ENCODE data around the gene GJC2.

GJC2 gene

GRCh38 chr1:228112167-228112566 lies 37.6 kb upstream of the GJC2 start:
- no peak for DNase-seq (ENCODE audit: insufficient read length, low spot score)
- FAIRE-seq = no peak

DNA sequence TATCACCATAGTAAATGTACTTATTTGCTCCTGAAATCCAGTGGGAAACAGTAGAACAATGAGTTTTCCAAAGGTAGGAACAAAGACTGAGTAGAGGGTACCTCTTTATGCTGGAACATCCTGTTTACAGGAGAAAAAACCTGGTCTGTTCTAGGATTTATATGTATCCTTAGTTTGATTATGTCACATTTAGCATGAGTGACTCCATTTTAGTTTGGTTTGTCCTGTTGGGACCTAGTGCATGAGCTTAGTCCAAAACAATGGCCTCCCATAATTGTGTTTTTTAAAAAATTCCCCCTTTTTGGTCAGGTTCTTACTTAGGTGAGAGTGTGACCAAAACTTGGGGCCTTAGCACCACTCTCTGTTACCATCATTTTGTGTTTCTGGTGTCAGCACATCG lies 37.1 kb upstream of the GJC2 start:
- FAIRE-seq = no peak

GRCh38 chr1:228114827-228115226 lies 34.9 kb upstream of the GJC2 start:
- DNase-seq (ENCODE audit: insufficient read length, low spot score) (no peak), FAIRE-seq (no peak)

More for the DNA sequence above, 37.1 kb upstream of the GJC2 start:
- no peak for DNase-seq (ENCODE audit: insufficient read length, low spot score)

GRCh38 chr1:228117335-228117734 lies 32.4 kb upstream of the GJC2 start:
- no peak for FAIRE-seq
- DNase-seq (ENCODE audit: insufficient read length, low spot score) = no peak

DNA sequence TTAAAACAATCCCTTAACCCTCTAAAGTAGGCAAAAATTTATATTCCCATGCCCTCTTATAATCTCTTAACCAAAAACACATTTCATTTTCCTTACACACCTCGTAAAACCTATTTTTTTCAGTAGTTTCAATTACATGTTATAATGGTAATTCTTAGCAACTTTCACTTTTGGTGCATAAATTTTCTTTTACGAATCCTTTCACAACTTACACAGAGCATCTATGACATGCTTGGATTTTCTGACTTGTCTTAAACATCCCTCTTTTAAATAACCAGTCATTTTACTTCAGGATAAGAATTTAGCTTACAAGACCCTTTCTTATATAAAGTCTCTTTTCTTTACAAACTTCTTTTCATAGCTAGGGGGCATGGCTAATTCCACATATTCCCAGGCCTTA lies 31.7 kb upstream of the GJC2 start:
- FAIRE-seq = no peak
- no peak for DNase-seq (ENCODE audit: insufficient read length, low spot score)

- FAIRE-seq (no peak), DNase-seq (ENCODE audit: insufficient read length, low spot score) (no peak)
Observed at GRCh38 chr1:228120351-228120750, 29.4 kb upstream of the GJC2 start.

DNA sequence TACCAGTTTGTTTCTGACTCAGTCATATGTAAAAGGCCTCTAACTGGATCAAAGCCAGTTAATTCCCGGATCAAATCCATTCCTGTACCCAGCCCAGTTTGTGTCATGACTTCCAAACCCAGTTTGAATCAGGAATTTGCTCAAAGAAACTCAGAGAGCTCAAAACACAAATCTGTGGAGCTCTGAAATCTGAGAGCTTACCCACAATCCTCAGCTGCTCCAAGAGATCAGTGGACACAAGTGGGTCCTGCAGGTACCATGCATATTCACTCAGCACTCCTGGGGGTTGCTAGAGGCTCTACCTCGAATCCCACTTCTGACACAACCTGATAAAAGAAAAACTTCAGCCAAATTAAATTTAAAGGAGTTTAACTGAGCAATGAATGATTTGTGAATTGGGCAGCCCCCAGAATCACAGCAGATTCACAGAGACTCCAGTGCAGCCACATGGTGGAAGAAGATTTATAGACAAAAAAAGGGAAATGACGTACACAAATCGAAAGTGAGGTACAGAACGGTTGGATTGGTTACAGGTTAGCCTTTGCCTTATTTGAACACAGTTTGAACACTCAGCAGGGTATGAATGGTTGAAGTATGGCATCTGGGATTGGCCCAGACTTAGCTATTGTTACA lies 28.8 kb upstream of the GJC2 start:
- DNase-seq (ENCODE audit: insufficient read length, low spot score) = no peak
- no peak for FAIRE-seq

GRCh38 chr1:228122921-228123441 lies 26.7 kb upstream of the GJC2 start:
- DNase-seq (ENCODE audit: insufficient read length, low spot score) (no peak), FAIRE-seq (no peak)

DNA sequence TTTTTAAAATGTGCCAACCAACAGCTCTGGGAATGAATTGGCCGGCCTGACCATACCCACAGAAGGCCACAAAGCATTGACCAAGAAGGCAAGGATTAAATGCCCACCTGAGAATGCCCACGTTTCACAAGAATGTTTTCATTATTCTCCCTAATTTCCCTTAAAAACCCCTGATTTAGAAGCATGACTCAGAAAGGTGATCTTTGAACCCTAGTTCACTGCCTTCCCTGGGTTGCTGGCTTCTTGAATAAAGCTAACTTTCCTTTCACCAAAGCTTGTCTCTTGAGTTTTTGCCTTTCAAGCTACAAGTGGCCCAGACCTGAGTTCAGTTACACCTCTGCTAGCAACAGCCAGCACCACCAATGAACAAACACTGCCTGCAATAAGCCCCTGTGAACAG lies 26.2 kb upstream of the GJC2 start:
- FAIRE-seq = no peak
- DNase-seq (ENCODE audit: insufficient read length, low spot score) = no peak

DNA sequence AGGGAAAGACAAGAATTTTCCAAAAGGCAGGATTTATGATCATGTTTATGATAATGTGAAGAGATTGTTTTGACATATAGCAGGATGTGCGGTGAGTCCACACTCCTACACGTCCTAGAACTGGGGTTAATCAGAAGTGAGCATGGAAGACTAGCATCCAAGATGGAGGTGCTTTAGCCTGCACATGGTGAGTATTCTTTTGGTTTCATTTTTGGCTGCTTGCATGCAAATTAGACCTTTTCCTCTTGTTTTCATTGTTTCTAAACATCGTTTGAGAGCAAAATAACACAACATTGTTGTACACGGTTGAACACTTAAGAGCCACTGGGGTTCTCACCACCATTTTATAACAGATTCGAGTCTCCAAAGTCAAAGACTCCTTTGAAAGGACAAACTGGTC lies 24.5 kb upstream of the GJC2 start:
- FAIRE-seq = no peak
- no peak for DNase-seq (ENCODE audit: insufficient read length, low spot score)

DNA sequence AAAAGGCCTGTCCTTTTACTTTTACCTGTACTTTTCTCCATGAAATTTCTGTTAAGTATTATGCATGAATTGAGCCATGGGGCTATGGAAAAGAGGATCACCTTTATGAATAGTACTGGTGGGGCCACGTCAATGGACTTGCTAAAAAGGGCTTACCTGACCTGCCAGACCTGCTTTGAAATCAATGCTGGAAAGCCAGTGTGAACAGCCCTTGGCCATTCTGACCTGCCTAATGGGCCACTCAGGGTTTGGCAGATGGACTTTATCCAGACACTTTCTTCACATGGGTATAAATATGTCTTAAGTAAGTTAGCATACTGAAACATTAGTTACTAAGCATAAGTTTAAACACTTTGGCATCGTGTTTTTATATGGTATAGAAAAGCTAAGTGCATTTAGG lies 18.0 kb upstream of the GJC2 start:
- FAIRE-seq (no peak), DNase-seq (ENCODE audit: insufficient read length, low spot score) (no peak)

- no peak for FAIRE-seq
- DNase-seq (ENCODE audit: insufficient read length, low spot score) = no peak
Observed at GRCh38 chr1:228134591-228134990, 15.1 kb upstream of the GJC2 start.

- FAIRE-seq (no peak), DNase-seq (ENCODE audit: insufficient read length, low spot score) (no peak)
Observed at GRCh38 chr1:228136901-228137300, 12.8 kb upstream of the GJC2 start.

- DNase-seq (ENCODE audit: insufficient read length, low spot score) (no peak), FAIRE-seq (no peak)
Observed at GRCh38 chr1:228139406-228139930, 10.3 kb upstream of the GJC2 start.

- peak; percentile 100 for FAIRE-seq
- DNase-seq (ENCODE audit: insufficient read length, low spot score) = peak; percentile 95
Observed at GRCh38 chr1:228139931-228140723, 9.6 kb upstream of the GJC2 start, which contains the start of gene GUK1. Gene GUK1, plus strand, starts transcription at chr1:228140279. Its CDS starts 24 bp downstream, at chr1:228140303.

GRCh38 chr1:228140724-228141225 lies 9.0 kb upstream of the GJC2 start:
- FAIRE-seq = no peak
- no peak for DNase-seq (ENCODE audit: insufficient read length, low spot score)

DNA sequence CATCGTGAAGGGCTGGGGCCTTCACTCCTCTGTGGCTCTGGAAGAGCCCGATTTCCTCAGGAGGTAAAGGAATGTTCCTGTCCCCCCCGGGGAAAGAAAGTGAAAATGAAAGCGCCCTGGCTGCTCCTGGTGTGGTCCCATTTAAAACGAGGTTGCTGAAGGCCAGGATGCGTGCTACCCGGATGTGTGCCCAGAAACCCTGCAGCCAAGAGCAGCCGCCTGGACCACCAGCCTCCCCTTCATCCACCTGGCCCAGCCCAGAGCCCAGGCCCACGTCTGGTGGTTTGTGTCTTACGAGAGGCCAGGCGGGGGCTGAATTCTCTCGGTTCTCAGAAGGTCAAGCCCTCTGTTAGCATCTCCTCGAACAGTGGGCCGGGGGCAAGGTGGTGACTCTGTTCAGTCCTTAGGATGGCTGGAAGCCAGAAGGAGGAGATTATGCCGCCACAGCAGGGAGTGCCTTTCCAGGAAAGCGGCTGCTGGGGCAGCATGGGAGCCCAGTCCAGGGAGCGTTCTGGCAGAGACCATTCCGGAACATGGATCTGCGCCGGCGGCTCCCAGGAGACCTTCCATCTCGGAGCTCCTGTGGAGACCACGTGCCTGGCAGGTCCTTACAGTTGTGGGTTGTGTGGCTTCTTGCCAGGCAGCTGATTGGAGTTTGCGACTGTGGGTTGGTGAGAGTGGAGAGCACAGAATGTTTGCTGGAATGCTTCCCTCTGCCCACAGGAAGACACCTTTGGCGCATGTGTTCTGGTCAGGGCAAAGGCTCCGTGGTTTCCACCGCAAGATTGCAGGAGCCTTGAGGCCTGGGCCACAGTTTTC lies 8.3 kb upstream of the GJC2 start:
- FAIRE-seq = no peak

GRCh38 chr1:228142155-228142691 lies 7.5 kb upstream of the GJC2 start:
- no peak for FAIRE-seq

More for the DNA sequence above, 8.3 kb upstream of the GJC2 start:
- DNase-seq (ENCODE audit: insufficient read length, low spot score) = no peak

GRCh38 chr1:228142701-228143136 lies 7.0 kb upstream of the GJC2 start:
- DNase-seq (ENCODE audit: insufficient read length, low spot score) (no peak), FAIRE-seq (no peak)

More at GRCh38 chr1:228142155-228142691, 7.5 kb upstream of the GJC2 start:
- DNase-seq (ENCODE audit: insufficient read length, low spot score) = no peak

- DNase-seq (ENCODE audit: insufficient read length, low spot score) = no peak
- FAIRE-seq = peak; percentile 9
Observed at GRCh38 chr1:228143480-228144192, 6.1 kb upstream of the GJC2 start.
